ENCODE data around the gene RGPD8.
"Not testable (repeated sequence)": the region's sequence is repeated elsewhere in the genome, so short reads cannot be mapped to it uniquely, and the experiment has no call there.

DNA sequence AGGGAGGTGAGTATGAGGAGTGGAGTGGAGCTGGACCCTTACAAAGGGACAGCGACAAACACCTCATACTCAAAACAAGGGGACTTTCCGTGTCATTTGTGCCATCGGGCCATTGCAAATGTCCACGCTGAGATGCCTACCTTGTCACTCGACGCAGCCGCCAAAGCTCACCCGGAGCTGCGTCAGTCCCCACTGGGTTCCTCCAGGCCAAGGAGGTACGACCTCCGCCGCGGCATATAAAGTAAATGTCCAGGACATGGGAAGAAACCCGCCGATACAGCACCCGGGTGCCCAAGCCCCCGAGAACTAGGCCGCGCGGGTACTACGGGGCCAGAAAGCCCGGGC is 1.1 kb downstream of the RGPD8 start:
- not testable (repeated sequence) for TF ChIP-seq EZH2 (IDR thresholded peaks at IDR 0.05; ENCODE audit: borderline replicate concordance, low read length)
- TF ChIP-seq, protein P1, sequence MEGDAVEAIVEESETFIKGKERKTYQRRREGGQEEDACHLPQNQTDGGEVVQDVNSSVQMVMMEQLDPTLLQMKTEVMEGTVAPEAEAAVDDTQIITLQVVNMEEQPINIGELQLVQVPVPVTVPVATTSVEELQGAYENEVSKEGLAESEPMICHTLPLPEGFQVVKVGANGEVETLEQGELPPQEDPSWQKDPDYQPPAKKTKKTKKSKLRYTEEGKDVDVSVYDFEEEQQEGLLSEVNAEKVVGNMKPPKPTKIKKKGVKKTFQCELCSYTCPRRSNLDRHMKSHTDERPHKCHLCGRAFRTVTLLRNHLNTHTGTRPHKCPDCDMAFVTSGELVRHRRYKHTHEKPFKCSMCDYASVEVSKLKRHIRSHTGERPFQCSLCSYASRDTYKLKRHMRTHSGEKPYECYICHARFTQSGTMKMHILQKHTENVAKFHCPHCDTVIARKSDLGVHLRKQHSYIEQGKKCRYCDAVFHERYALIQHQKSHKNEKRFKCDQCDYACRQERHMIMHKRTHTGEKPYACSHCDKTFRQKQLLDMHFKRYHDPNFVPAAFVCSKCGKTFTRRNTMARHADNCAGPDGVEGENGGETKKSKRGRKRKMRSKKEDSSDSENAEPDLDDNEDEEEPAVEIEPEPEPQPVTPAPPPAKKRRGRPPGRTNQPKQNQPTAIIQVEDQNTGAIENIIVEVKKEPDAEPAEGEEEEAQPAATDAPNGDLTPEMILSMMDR (conservative IDR thresholded peaks at IDR 0.05 in 1 of 2, IDR thresholded peaks at IDR 0.05 in 1 of 2; ENCODE audit: extremely low read depth in 1 of 2, insufficient read depth in 1 of 2, low read depth in 1 of 2, low read length in 2 of 2), result not testable (repeated sequence)

Measured in mammary epithelial cell (primary cell).